SK-N-SH treated with all-trans-retinoic acid at 6 μM for 48 hours (cell line): ENCODE measurements around the gene DOK5.

Experiments
- ATAC-seq: fragments of 200-7000 bp; cut with Tn5 transposase; 3 replicates; pipeline ENCODE4 v1.9.1; 2020; ENCODE audit warnings: mild to moderate bottlenecking, moderate library complexity
- ARNTL ChIP-seq: fragments of 450-650 bp; formaldehyde crosslinking; IDR thresholded peaks from 2 replicates; pipeline ENCODE4 v1.5.0; 2020; ENCODE audit warnings: low read depth, mild to moderate bottlenecking, moderate library complexity, borderline replicate concordance
- BACH2 ChIP-seq: fragments of 250-450 bp; sonication (Bioruptor Pico); IDR thresholded peaks from 2 replicates; pipeline ENCODE4 v1.9.0; 2021; ENCODE audit warnings: mild to moderate bottlenecking, borderline replicate concordance
- CSDC2 ChIP-seq: fragments of 250-450 bp; sonication (Bioruptor Pico); IDR thresholded peaks from 2 replicates; pipeline ENCODE4 v1.5.0; 2020; ENCODE audit warnings: mild to moderate bottlenecking, moderate library complexity
- ESRRG ChIP-seq: fragments of 250-450 bp; sonication (Bioruptor Pico); IDR thresholded peaks from 2 replicates; pipeline ENCODE4 v1.6.1; 2021; ENCODE audit warnings: mild to moderate bottlenecking
- ISL1 ChIP-seq: fragments of 250-450 bp; sonication (Bioruptor Pico); IDR thresholded peaks from 2 replicates; pipeline ENCODE4 v2.1.2; 2022; ENCODE audit warnings: mild to moderate bottlenecking, moderate library complexity
- OSR1 ChIP-seq: fragments of 250-450 bp; sonication (Bioruptor Pico); IDR thresholded peaks from 2 replicates; pipeline ENCODE4 v1.8.0; 2022; ENCODE audit warnings: moderate library complexity, mild to moderate bottlenecking, inconsistent platforms
- PATZ1 ChIP-seq: fragments of 250-450 bp; sonication (Bioruptor Pico); IDR thresholded peaks from 2 replicates; pipeline ENCODE4 v1.8.0; 2020; ENCODE audit warnings: mild to moderate bottlenecking, moderate library complexity, borderline replicate concordance
- POU6F1 ChIP-seq: fragments of 250-450 bp; sonication (Bioruptor Pico); IDR thresholded peaks from 2 replicates; pipeline ENCODE4 v1.8.0; 2021; ENCODE audit warnings: low read depth, mild to moderate bottlenecking, moderate library complexity, borderline replicate concordance
- PPARA ChIP-seq: fragments of 250-450 bp; sonication (Bioruptor Pico); IDR thresholded peaks from 2 replicates; pipeline ENCODE4 v1.5.0; 2020; ENCODE audit warnings: mild to moderate bottlenecking, borderline replicate concordance
- RARB ChIP-seq: fragments of 250-450 bp; sonication (Bioruptor Pico); IDR thresholded peaks from 2 replicates; pipeline ENCODE4 v1.8.0; 2021; ENCODE audit warnings: mild to moderate bottlenecking, moderate library complexity
- SNAI2 ChIP-seq: fragments of 250-450 bp; sonication (Bioruptor Pico); IDR thresholded peaks from 2 replicates; pipeline ENCODE4 v1.5.0; 2020; ENCODE audit warnings: mild to moderate bottlenecking, moderate library complexity
- TOX ChIP-seq: fragments of 250-450 bp; sonication (Bioruptor Pico); IDR thresholded peaks from 2 replicates; pipeline ENCODE4 v1.8.0; 2021; ENCODE audit warnings: mild to moderate bottlenecking, moderate library complexity, borderline replicate concordance
- TSHZ2 ChIP-seq: fragments of 250-450 bp; sonication (Bioruptor Pico); IDR thresholded peaks from 2 replicates; pipeline ENCODE4 v1.5.0; 2020; ENCODE audit warnings: mild to moderate bottlenecking, moderate library complexity
- ZC3H10 ChIP-seq: fragments of 250-450 bp; sonication (Bioruptor Pico); IDR thresholded peaks from 2 replicates; pipeline ENCODE4 v1.5.1; 2021; ENCODE audit warnings: mild to moderate bottlenecking, moderate library complexity
- ZFP3 ChIP-seq: fragments of 250-450 bp; sonication (Bioruptor Pico); IDR thresholded peaks from 2 replicates; pipeline ENCODE4 v1.5.0; 2020; ENCODE audit warnings: mild to moderate bottlenecking, moderate library complexity
- ZFP30 ChIP-seq: fragments of 450-650 bp; formaldehyde crosslinking; IDR thresholded peaks from 2 replicates; pipeline ENCODE4 v1.5.0; 2022; ENCODE audit warnings: mild to moderate bottlenecking, moderate library complexity
- ZNF565 ChIP-seq: fragments of 450-650 bp; formaldehyde crosslinking; conservative IDR thresholded peaks from 2 replicates; pipeline ENCODE4 v1.5.0; 2020; ENCODE audit warnings: low read depth, mild to moderate bottlenecking, moderate library complexity
- ZNF70 ChIP-seq: fragments of 450-650 bp; formaldehyde crosslinking; IDR thresholded peaks from 2 replicates; pipeline ENCODE4 v1.5.0; 2020; ENCODE audit warnings: mild to moderate bottlenecking, moderate library complexity
- ZNF8 ChIP-seq: fragments of 450-650 bp; formaldehyde crosslinking; IDR thresholded peaks from 2 replicates; pipeline ENCODE4 v1.5.0; 2020; ENCODE audit warnings: mild to moderate bottlenecking, moderate library complexity
- TF ChIP-seq, protein P1 (sequence below): fragments of 250-450 bp; sonication (Bioruptor Pico); IDR thresholded peaks from 2 replicates; pipeline ENCODE4 v1.5.1; 2021; ENCODE audit warnings: mild to moderate bottlenecking, moderate library complexity
- TF ChIP-seq, protein P2 (sequence below): fragments of 250-450 bp; sonication (Bioruptor Pico); IDR thresholded peaks from 2 replicates; pipeline ENCODE4 v1.5.1; 2020; ENCODE audit warnings: low read depth, mild to moderate bottlenecking, moderate library complexity

The DOK5 gene

DNA sequence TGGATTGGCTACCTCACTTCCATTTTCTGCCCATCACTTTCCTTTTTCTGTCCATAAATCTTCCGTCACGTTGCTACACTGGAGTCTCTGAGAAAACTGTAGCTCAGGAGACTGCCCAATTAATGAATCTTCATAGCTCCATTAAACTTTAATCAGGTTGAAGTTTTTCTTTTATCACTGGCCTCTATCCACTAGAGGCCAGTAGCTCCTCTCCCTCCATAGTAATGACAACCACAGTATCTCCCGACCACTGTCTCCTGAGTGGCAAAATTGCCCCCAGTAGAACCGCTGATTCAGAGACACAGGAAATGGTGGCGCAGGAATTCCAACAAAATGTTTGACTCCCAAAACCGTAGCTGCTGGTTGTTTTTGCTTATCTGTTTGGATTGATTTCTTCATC, 18.4 kb upstream of the DOK5 start (continued):
- TF ChIP-seq RARB (CRISPR knock-in tag) (no peak), POU6F1 (CRISPR knock-in tag) (no peak)

- TF ChIP-seq ZFP30 (CRISPR knock-in tag) (no peak), ZNF8 (no peak), ARNTL (no peak), ZC3H10 (CRISPR knock-in tag) (no peak), ZFP3 (CRISPR knock-in tag) (no peak)
- TF ChIP-seq, protein P1, sequence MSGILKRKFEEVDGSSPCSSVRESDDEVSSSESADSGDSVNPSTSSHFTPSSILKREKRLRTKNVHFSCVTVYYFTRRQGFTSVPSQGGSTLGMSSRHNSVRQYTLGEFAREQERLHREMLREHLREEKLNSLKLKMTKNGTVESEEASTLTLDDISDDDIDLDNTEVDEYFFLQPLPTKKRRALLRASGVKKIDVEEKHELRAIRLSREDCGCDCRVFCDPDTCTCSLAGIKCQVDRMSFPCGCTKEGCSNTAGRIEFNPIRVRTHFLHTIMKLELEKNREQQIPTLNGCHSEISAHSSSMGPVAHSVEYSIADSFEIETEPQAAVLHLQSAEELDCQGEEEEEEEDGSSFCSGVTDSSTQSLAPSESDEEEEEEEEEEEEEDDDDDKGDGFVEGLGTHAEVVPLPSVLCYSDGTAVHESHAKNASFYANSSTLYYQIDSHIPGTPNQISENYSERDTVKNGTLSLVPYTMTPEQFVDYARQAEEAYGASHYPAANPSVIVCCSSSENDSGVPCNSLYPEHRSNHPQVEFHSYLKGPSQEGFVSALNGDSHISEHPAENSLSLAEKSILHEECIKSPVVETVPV: no peak
- TF ChIP-seq, all 23 proteins: peak for 0
- ATAC-seq: no peak
Measured at GRCh38 chr20:54458219-54458618, 17.2 kb upstream of the DOK5 start.

GRCh38 chr20:54459279-54459678, 16.1 kb upstream of the DOK5 start:
- ATAC-seq: no peak
- TF ChIP-seq OSR1 (CRISPR knock-in tag): no peak
- TF ChIP-seq SNAI2 (CRISPR knock-in tag): no peak
- TF ChIP-seq TOX: no peak
- TF ChIP-seq ESRRG: no peak
- TF ChIP-seq ISL1 (CRISPR knock-in tag): no peak
- no peak for TF ChIP-seq TSHZ2 (CRISPR knock-in tag)
- TF ChIP-seq RARB (CRISPR knock-in tag): no peak
- no peak for TF ChIP-seq CSDC2 (CRISPR knock-in tag)

DNA sequence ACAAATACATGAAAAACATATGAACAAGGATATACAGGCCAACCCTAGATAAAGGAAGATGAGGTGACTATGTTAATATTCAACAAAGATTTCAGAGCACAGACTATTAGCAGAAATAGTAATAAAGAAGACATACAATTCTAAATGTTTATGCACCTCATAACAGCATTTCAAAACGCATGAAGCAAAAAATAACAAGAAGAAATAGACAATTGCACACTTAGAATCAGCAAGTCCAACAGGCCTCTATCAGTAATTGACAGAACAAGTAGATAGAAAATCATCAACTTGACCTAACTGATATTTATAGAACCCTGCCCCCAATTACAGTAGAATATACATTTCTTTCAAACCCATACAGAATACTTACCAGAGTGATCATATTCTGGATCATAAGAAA, 11.4 kb upstream of the DOK5 start:
- TF ChIP-seq ZNF70 (CRISPR knock-in tag) (no peak), TOX (no peak), ISL1 (CRISPR knock-in tag) (no peak), ZFP30 (CRISPR knock-in tag) (no peak), RARB (CRISPR knock-in tag) (no peak), PATZ1 (CRISPR knock-in tag) (no peak), CSDC2 (CRISPR knock-in tag) (no peak), TSHZ2 (CRISPR knock-in tag) (no peak), ZNF565 (CRISPR knock-in tag) (no peak), ZFP3 (CRISPR knock-in tag) (no peak), ZC3H10 (CRISPR knock-in tag) (no peak), BACH2 (CRISPR knock-in tag) (no peak), SNAI2 (CRISPR knock-in tag) (no peak), PPARA (CRISPR knock-in tag) (no peak)
- TF ChIP-seq, protein P1: no peak
- TF ChIP-seq, protein P2, sequence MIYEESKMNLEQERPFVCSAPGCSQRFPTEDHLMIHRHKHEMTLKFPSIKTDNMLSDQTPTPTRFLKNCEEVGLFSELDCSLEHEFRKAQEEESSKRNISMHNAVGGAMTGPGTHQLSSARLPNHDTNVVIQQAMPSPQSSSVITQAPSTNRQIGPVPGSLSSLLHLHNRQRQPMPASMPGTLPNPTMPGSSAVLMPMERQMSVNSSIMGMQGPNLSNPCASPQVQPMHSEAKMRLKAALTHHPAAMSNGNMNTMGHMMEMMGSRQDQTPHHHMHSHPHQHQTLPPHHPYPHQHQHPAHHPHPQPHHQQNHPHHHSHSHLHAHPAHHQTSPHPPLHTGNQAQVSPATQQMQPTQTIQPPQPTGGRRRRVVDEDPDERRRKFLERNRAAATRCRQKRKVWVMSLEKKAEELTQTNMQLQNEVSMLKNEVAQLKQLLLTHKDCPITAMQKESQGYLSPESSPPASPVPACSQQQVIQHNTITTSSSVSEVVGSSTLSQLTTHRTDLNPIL (CRISPR knock-in tag): no peak
- no peak for ATAC-seq
